Naive thymus-derived CD4-positive, alpha-beta T cell (primary cell): ENCODE data around the gene RNF144A. TPM values are rescaled to one million over a fixed set of nuclear protein-coding genes. Genes with fewer than 3 reads are reported as not detected.

Source experiments
- ATAC-seq: fragments of 150-1000 bp; cut with Tn5 transposase; 2 replicates; pipeline ENCODE4 v1.10.0; 2021; ENCODE audit warnings: mild to moderate bottlenecking, moderate library complexity
- CTCF ChIA-PET: fragments of 350-600 bp; sonication (Branson Sonifier 250); formaldehyde crosslinking; loops from one replicate; lab custom pipeline; 2021; ENCODE audit warnings: antibody characterized with exemption; lab: Charles Lee
- POLR2A ChIA-PET: fragments of 350-600 bp; sonication (Branson Sonifier 250); formaldehyde crosslinking; loops from one replicate; lab custom pipeline; 2021; ENCODE audit warnings: antibody characterized with exemption, inconsistent platforms; lab: Charles Lee
- DNase-seq, 9 donors: peaks; one replicate each; pipeline versions ENCODE4 v3.0.0 to v3.0.0-alpha.2; 2020 to 2022; ENCODE audit warnings: mixed read lengths in 1 of 9
- H3K27ac ChIP-seq: one replicate; pipeline ENCODE4 v1.7.0; 2013; ENCODE audit warnings: mild to moderate bottlenecking, low read depth, low read length, moderate library complexity
- H3K27me3 ChIP-seq, 2 donors: one replicate each; pipeline ENCODE4 v1.7.0; 2013; ENCODE audit warnings: low read length in 2 of 2, mild to moderate bottlenecking in 2 of 2, moderate library complexity in 2 of 2; ENCODE audit not compliant: control insufficient read depth in 2 of 2, insufficient read depth in 2 of 2
- H3K36me3 ChIP-seq, 3 experiments: 1 replicate in 2 of 3; 2 replicates in 1 of 3; pipeline ENCODE4 v1.7.0; 2013; ENCODE audit warnings: low read length in 3 of 3, mild to moderate bottlenecking in 3 of 3, moderate library complexity in 1 of 3; ENCODE audit not compliant: insufficient read depth in 3 of 3, control insufficient read depth in 2 of 3
- H3K4me1 ChIP-seq, 2 donors: one replicate each; pipeline ENCODE4 v1.7.0; 2013; ENCODE audit warnings: low read length in 2 of 2, mild to moderate bottlenecking in 2 of 2, moderate library complexity in 1 of 2; ENCODE audit not compliant: control insufficient read depth in 2 of 2, insufficient read depth in 2 of 2
- H3K4me3 ChIP-seq: 2 replicates; pipeline ENCODE4 v1.7.0; 2013; ENCODE audit warnings: mild to moderate bottlenecking, low read length
- H3K9me3 ChIP-seq, 3 experiments: 1 replicate in 2 of 3; 2 replicates in 1 of 3; pipeline ENCODE4 v1.7.0; 2013; ENCODE audit warnings: low read length in 3 of 3; ENCODE audit not compliant: control insufficient read depth in 2 of 3
- H3K27ac Mint-ChIP-seq, 9 donors: one replicate each; pipeline ENCODE4 v1.8.0; 2020 to 2022; ENCODE audit warnings: mixed read lengths in 9 of 9, mild to moderate bottlenecking in 8 of 9, moderate library complexity in 5 of 9, inconsistent platforms in 2 of 9
- H3K27me3 Mint-ChIP-seq, 5 donors: one replicate each; pipeline ENCODE4 v1.8.0; 2021 to 2022; ENCODE audit warnings: mixed read lengths in 5 of 5, mild to moderate bottlenecking in 1 of 5
- H3K36me3 Mint-ChIP-seq, 5 donors: one replicate each; pipeline ENCODE4 v1.8.0; 2020 to 2022; ENCODE audit warnings: mixed read lengths in 5 of 5, mild to moderate bottlenecking in 3 of 5, inconsistent platforms in 1 of 5
- H3K4me1 Mint-ChIP-seq, 7 donors: one replicate each; pipeline ENCODE4 v1.8.0; 2020 to 2022; ENCODE audit warnings: mixed read lengths in 7 of 7, mild to moderate bottlenecking in 3 of 7, inconsistent platforms in 1 of 7
- H3K4me3 Mint-ChIP-seq, 10 donors: one replicate each; pipeline ENCODE4 v1.8.0; 2020 to 2022; ENCODE audit warnings: mild to moderate bottlenecking in 10 of 10, mixed read lengths in 10 of 10, moderate library complexity in 6 of 10, inconsistent platforms in 2 of 10
- H3K9me3 Mint-ChIP-seq, 11 donors: one replicate each; pipeline ENCODE4 v1.8.0; 2020 to 2022; ENCODE audit warnings: mixed read lengths in 11 of 11, mild to moderate bottlenecking in 4 of 11, inconsistent platforms in 1 of 11, moderate library complexity in 1 of 11
- intact Hi-C, 2 donors: fragments of 100-400 bp; cut with micrococcal nuclease; formaldehyde crosslinking; loops; one replicate each; pipeline ENCODE4 v1.15.1; 2023
- polyA plus RNA-seq, 2 donors: library from polyadenylated mRNA; unstranded; fragments of 300-500 nt; fragmentation: Illumina TruSeq; gene quantifications; one replicate each; pipeline ENCODE4 v1.2.3, GENCODE V29; 2021
- total RNA-seq, 6 experiments: library from RNA in 5 of 6; stranded (reverse) in 5 of 6; gene quantifications; 1 replicate in 5 of 6; 2 replicates in 1 of 6; pipeline ENCODE4 v1.2.3 and lab custom pipeline; 2021 to 2026

Gene RNF144A
- total and polyA plus RNA-seq, 7 experiments from 2014 or later, result 21.2 to 74.4 (median 56.3) TPM

- Histone ChIP-seq H3K4me3 (no peak overlapping the region), H3K36me3 (peaks cover 0 to 33% (median 3%) of the 10 kb centered on the region in 3 experiments), H3K4me1 (no peaks in the 10 kb centered on the region), H3K9me3 (no peaks in the 10 kb centered on the region), H3K27me3 (no peaks in the 10 kb centered on the region), H3K27ac (no peak overlapping the region)
- Mint-ChIP-seq H3K9me3 (peaks cover 0 to 16% (median 0%) of the 10 kb centered on the region in 11 donors), H3K4me3 (peak overlapping the region in 1 of 10 donors; percentile 14), H3K4me1 (peaks cover 0 to 64% (median 43%) of the 10 kb centered on the region in 7 donors), H3K36me3 (peaks cover 12 to 81% (median 57%) of the 10 kb centered on the region in 5 donors), H3K27me3 (no peaks in the 10 kb centered on the region), H3K27ac (peak overlapping the region in 2 of 9 donors; percentile 8 to 14)
- intact Hi-C loops, result no loop called here
- ChIA-PET CTCF (interaction anchor here (1.2 kb wide), 1 partner anchor 9 kb away, joined by 3 read pairs; no protein-coding TSS in a partner anchor), POLR2A (no interaction called here)
- DNase-seq, result no peak
- no peak for ATAC-seq
Measured at GRCh38 chr2:6977786-6978185, 60.6 kb downstream of the RNF144A start.

GRCh38 chr2:6978991-6979390 is 61.8 kb downstream of the RNF144A start:
- no peak overlapping the region for H3K27ac ChIP-seq
- Mint-ChIP-seq H3K36me3 (peaks cover 12 to 74% (median 48%) of the 10 kb centered on the region in 5 donors), H3K4me3 (peak overlapping the region in 1 of 10 donors; percentile 18), H3K27me3 (no peaks in the 10 kb centered on the region), H3K9me3 (peaks cover 0 to 16% (median 0%) of the 10 kb centered on the region in 11 donors), H3K27ac (peak overlapping the region in 3 of 9 donors; percentile 14 to 49 (median 48)), H3K4me1 (peaks cover 0 to 72% (median 55%) of the 10 kb centered on the region in 7 donors)
- DNase-seq (no peak), ATAC-seq (no peak)
- POLR2A ChIA-PET, result no interaction called here
- no peaks in the 10 kb centered on the region for H3K27me3 ChIP-seq
- intact Hi-C loops, result no loop called here
- CTCF ChIA-PET, result interaction anchor here (1.2 kb wide), 1 partner anchor 11 kb away, joined by 3 read pairs; no protein-coding TSS in a partner anchor
- H3K4me1 ChIP-seq, result no peaks in the 10 kb centered on the region
- no peaks in the 10 kb centered on the region for H3K9me3 ChIP-seq
- H3K4me3 ChIP-seq, result no peak overlapping the region
- H3K36me3 ChIP-seq, result peaks cover 0 to 23% (median 3%) of the 10 kb centered on the region in 3 experiments

DNA sequence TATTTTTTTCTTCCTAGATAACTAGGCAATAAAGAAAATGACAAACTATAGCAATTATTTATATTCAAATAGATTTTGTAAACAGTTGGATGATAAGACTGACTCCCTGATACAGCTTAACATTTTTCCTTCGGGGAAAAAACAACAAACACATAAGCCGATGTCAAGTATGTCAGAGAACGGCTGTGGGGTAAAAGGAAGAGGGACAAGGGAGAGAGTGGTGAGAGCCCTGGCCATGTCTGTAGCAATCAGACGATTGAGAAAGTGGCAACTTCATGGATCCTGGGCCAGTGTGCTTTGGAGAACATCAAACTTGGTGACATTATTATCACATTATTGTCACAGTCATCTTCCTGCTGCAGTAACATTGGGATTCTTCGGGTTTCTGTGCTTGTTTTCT is 65.2 kb downstream of the RNF144A start:
- Histone ChIP-seq H3K27me3 (no peaks in the 10 kb centered on the region), H3K27ac (no peak overlapping the region), H3K9me3 (no peaks in the 10 kb centered on the region), H3K4me1 (peaks cover 0 to 7% of the 10 kb centered on the region in 2 donors), H3K36me3 (peaks cover 0 to 14% (median 3%) of the 10 kb centered on the region in 3 experiments), H3K4me3 (no peak overlapping the region)
- Mint-ChIP-seq H3K4me1 (peaks cover 3 to 88% (median 78%) of the 10 kb centered on the region in 7 donors), H3K9me3 (peaks cover 0 to 16% (median 0%) of the 10 kb centered on the region in 11 donors), H3K36me3 (peaks cover 12 to 63% (median 41%) of the 10 kb centered on the region in 5 donors), H3K27me3 (no peaks in the 10 kb centered on the region), H3K4me3 (peak overlapping the region in 1 of 10 donors; percentile 46), H3K27ac (peak overlapping the region in 2 of 9 donors; percentile 1 to 40)
- ChIA-PET CTCF (no interaction called here), POLR2A (no interaction called here)
- DNase-seq, result no peak
- no peak for ATAC-seq
- intact Hi-C loops, result no loop called here

DNA sequence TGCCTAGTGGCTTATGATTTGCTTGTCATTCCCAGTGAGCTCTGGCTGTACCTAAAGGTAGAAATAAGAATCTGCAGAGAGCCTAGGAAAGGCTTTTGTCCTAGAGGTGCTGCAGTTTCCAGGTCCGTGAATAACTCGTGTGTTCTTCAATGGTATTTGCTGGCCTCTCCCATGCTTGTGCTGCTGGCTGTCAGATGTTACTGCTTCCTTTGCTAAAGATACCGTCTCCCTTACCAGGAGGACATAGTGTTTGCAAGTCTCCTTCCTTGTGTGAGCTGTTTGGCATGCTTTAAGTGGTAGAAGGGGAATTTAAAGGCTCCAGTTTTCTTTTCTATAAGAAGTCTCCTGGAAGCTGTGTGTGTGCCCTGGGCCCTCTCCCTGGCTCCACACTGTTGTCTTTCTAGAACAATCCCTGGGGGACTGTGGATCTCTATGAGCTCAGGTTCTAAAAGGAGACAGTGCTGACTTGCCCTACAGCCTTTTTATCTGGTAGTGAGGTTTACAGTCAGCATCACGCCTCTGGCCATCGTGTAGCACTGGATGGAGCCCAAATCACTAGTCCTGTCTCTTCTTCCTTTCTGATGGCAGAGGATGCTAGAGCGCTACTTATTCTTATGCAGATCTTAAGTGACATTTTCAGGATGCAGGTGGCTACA is 65.8 kb downstream of the RNF144A start:
- POLR2A ChIA-PET, result no interaction called here
- DNase-seq, result no peak
- no peak overlapping the region for H3K27ac ChIP-seq
- H3K27me3 ChIP-seq, result no peaks in the 10 kb centered on the region
- intact Hi-C loops, result no loop called here
- CTCF ChIA-PET, result interaction anchor here (1.0 kb wide), 1 partner anchor 86 kb away, joined by 3 read pairs; no protein-coding TSS in a partner anchor
- no peak overlapping the region for H3K4me3 ChIP-seq
- Mint-ChIP-seq H3K27ac (peak overlapping the region in 5 of 9 donors; percentile 6 to 75 (median 52)), H3K27me3 (no peaks in the 10 kb centered on the region), H3K36me3 (peaks cover 12 to 61% (median 37%) of the 10 kb centered on the region in 5 donors), H3K9me3 (peaks cover 0 to 16% (median 0%) of the 10 kb centered on the region in 11 donors), H3K4me3 (no peak overlapping the region), H3K4me1 (peaks cover 6 to 87% (median 76%) of the 10 kb centered on the region in 7 donors)
- H3K9me3 ChIP-seq, result no peaks in the 10 kb centered on the region
- peaks cover 0 to 7% of the 10 kb centered on the region in 2 donors for H3K4me1 ChIP-seq
- ATAC-seq, result no peak
- peaks cover 0 to 14% (median 3%) of the 10 kb centered on the region in 3 experiments for H3K36me3 ChIP-seq

DNA sequence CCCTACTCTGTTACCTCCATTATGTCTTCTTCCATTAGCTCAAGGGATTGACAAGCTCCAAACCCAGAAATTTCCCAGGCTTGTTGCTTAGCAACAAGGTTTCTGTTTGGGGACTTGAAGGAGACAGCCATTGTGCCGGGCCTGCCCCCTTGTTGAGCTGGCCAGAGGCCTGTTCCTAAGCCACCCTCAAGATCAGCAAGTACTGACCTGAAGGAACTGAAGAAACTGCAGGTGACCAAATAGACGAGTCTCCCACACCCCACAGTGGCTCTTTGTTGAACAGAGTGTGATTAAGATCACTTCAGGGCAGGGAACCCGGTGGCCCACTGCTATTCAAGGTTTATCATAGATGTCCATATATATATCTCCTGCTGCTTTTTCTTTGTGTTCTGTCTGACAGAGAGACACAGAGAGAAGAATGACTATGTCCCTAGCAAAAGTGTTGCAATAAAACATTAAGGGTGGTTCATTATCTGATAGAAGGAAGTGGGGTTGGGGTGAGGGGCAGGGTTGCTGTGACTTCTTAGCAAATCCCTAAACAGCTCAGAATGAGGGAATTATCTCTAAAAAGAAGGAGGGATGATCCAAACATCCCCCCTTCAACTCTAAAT is 69.2 kb downstream of the RNF144A start:
- DNase-seq (no peak), ATAC-seq (peak; percentile 54)
- Histone ChIP-seq H3K27ac (no peak overlapping the region), H3K4me3 (no peak overlapping the region), H3K9me3 (no peaks in the 10 kb centered on the region), H3K4me1 (peaks cover 0 to 7% of the 10 kb centered on the region in 2 donors), H3K36me3 (peaks cover 0 to 24% (median 4%) of the 10 kb centered on the region in 3 experiments), H3K27me3 (no peaks in the 10 kb centered on the region)
- ChIA-PET CTCF (interaction anchor here (1.1 kb wide), 1 partner anchor 89 kb away, joined by 3 read pairs; no protein-coding TSS in a partner anchor), POLR2A (interaction anchor here (0.5 kb wide), 1 partner anchor 12 kb away, joined by 3 read pairs; no protein-coding TSS in a partner anchor)
- no peaks in the 10 kb centered on the region for H3K27me3 Mint-ChIP-seq
- peaks cover 9 to 74% (median 66%) of the 10 kb centered on the region in 7 donors for H3K4me1 Mint-ChIP-seq
- H3K9me3 Mint-ChIP-seq, result peaks cover 0 to 8% (median 1%) of the 10 kb centered on the region in 11 donors
- H3K36me3 Mint-ChIP-seq, result peaks cover 22 to 62% (median 37%) of the 10 kb centered on the region in 5 donors
- peak overlapping the region in 5 of 9 donors; percentile 43 to 85 (median 58) for H3K27ac Mint-ChIP-seq
- intact Hi-C loops, result no loop called here
- peak overlapping the region in 1 of 10 donors; percentile 10 for H3K4me3 Mint-ChIP-seq

DNA sequence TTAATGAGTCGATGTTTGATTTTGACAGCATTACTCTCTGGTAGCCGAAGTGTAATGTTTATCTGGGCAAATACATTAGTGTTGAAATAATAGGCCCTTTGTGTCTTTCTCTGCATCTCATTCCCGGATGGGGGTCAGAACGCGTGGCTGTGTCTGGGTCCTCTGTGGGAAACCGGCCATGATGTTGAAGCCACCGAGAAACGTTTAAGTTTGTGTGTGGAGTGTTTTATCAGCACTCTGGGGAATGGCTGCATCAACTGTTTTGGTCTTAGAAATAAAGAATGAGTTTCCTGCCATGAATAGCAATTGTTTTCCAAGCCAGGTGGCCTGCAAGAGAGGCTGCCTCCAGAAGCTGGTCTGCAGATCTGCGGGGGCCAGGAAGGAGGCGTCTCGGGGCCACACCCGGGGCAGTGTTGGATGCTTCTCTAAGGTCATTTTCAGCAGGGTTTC is 69.7 kb downstream of the RNF144A start:
- CTCF ChIA-PET, result interaction anchor here (1.1 kb wide), 1 partner anchor 90 kb away, joined by 3 read pairs; no protein-coding TSS in a partner anchor

More for the DNA sequence above, 69.7 kb downstream of the RNF144A start:
- Mint-ChIP-seq H3K27me3 (no peaks in the 10 kb centered on the region), H3K9me3 (peaks cover 0 to 6% (median 1%) of the 10 kb centered on the region in 11 donors), H3K4me1 (peaks cover 9 to 72% (median 62%) of the 10 kb centered on the region in 7 donors), H3K27ac (peak overlapping the region in 4 of 9 donors; percentile 43 to 85 (median 60)), H3K4me3 (peak overlapping the region in 1 of 10 donors; percentile 10), H3K36me3 (peaks cover 22 to 62% (median 32%) of the 10 kb centered on the region in 5 donors)
- H3K27me3 ChIP-seq, result no peaks in the 10 kb centered on the region
- no peak overlapping the region for H3K27ac ChIP-seq
- H3K4me1 ChIP-seq, result peaks cover 0 to 7% of the 10 kb centered on the region in 2 donors
- no peaks in the 10 kb centered on the region for H3K9me3 ChIP-seq
- no peak for DNase-seq
- peaks cover 0 to 24% (median 4%) of the 10 kb centered on the region in 3 experiments for H3K36me3 ChIP-seq
- intact Hi-C loops, result no loop called here
- ATAC-seq, result no peak
- H3K4me3 ChIP-seq, result no peak overlapping the region
- POLR2A ChIA-PET, result interaction anchor here (0.5 kb wide), 1 partner anchor 11 kb away, joined by 3 read pairs; no protein-coding TSS in a partner anchor
